Measurements from ENCODE around the gene DYSF. TPM values are rescaled to one million over a fixed set of nuclear protein-coding genes. Genes with fewer than 3 reads are reported as not detected.
"Not testable (repeated sequence)": the region's sequence is repeated elsewhere in the genome, so short reads cannot be mapped to it uniquely, and the experiment has no call there.

The DYSF gene
- total RNA-seq, 1 donor from 2014 or later: 12.8 TPM

- DNase-seq (ENCODE audit: low spot score): no peak
Observed at GRCh38 chr2:71472019-71472418, 18.7 kb downstream of the DYSF start.

- no peak for DNase-seq (ENCODE audit: low spot score)
Observed at GRCh38 chr2:71473346-71474031, 20.1 kb downstream of the DYSF start.

- DNase-seq (ENCODE audit: low spot score): no peak
Observed at GRCh38 chr2:71474116-71474743, 20.9 kb downstream of the DYSF start.

DNA sequence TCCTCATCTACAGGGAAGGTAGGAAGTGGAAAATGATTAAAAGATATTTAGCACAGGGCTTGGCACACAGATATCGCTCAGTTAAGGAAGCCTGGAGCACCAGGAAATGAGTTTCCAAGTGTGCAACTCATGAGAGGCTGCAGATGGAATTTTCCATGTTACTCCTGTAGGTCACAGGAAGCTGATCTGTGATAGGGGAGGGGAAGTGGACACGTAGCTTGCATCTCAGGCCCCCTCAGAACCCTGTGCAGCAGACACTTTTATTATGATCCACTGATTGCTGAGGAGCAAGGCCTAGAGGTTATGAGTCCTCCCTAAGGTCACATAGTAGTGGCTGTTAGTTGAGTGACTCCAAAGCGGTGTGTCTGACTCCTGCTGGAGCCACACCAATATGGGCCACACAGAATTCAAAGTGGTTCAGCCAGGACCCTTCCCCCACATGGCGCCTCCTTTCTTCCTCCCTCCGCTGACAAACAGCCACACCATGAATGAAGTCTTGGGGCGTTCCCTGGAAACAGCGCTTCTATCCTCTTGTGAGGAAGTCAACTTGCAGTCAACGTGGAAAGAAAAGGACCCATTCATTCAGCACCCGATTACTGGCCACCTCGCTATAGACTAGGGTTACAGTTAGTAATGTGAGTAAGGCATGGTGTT lies 21.5 kb downstream of the DYSF start:
- no peak for DNase-seq (ENCODE audit: low spot score)

DNA sequence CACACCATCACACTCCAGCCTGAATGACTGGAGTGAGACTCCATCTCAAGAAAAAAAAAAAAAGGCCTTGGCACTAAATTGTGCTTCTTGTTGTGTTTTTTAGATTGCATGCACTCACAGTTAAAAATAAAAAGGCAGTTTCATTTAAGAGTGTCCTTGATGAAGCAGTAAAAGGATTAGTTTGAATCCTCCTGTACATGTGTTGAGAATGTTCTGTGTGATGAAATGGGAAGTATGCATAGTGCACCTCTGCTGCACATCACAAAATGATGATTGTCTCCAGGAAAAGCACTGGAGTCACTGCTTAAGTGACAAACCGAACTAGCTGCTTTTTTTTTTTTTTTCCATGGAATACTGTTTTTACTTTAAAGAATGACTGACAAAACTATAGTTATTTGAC lies 23.1 kb downstream of the DYSF start:
- no peak for DNase-seq (ENCODE audit: low spot score)

DNA sequence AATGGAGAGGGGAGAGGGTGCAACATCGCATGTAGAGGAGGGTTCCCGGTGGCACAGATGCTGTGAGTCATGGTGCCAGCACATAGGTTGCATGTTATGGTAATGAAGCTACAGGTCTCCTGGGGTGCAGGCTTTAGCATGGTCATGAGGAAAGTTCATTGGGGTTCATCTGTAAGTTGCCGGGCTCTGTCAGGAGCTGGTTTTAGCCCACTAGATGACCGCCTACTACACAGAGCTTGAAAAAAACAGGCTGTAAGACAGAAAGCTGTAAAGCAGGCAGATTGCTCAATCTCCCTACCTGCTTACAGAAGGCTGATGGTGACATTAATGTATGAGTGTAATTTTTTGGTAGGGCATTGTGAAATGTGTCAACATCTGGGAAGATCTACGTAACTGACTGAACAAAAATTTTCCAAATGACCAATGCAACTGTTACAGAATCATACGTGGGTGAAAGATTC lies 23.9 kb downstream of the DYSF start:
- DNase-seq (ENCODE audit: low spot score): no peak

DNA sequence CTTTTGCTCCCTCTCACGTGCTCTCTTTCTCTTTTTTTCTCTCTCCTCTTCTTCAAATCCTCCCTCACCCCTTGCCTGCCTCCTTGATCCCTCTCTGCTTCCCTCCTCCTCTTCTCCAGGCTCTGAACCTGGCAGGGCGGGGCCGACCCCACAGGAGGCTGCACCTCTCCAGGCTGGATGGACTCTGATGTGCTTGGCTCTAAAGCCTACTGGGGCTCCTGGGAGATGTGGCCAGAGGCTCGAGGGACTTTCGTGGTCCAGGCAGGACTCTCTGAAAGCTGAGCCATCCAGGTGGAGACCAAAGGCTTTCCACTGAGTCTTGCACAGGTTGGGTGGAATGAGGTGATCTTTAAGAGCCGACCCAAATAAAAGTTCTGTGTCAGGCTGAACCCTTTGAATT lies 25.4 kb downstream of the DYSF start:
- no peak for DNase-seq (ENCODE audit: low spot score)

- no peak for DNase-seq (ENCODE audit: low spot score)
Observed at GRCh38 chr2:71479261-71479660, 25.9 kb downstream of the DYSF start.

GRCh38 chr2:71481111-71481510 lies 27.8 kb downstream of the DYSF start:
- no peak for DNase-seq (ENCODE audit: low spot score)

- DNase-seq (ENCODE audit: low spot score): no peak
Observed at GRCh38 chr2:71482055-71482454, 28.7 kb downstream of the DYSF start.

DNA sequence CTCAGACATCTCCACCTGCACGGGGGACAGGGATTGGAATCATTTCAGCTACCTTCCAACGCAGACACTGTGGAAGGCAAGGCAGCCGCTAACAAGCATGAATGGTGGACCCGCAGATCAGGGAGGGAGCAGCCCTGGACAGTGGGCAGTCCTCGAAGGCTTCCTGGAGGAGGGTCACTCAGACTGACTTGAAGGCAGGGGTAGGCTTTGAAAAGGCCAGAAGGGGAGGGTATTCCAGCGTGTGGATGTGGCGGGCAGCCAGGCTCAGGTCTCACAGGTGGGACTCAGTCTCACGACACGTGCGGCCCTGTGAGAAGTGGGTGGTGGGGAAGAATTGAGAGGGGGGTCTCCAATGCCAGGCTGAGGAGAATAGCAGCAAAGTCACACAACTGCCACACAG lies 29.9 kb downstream of the DYSF start:
- DNase-seq (ENCODE audit: low spot score): no peak

GRCh38 chr2:71484354-71484753 lies 31.0 kb downstream of the DYSF start:
- no peak for DNase-seq (ENCODE audit: low spot score)

DNA sequence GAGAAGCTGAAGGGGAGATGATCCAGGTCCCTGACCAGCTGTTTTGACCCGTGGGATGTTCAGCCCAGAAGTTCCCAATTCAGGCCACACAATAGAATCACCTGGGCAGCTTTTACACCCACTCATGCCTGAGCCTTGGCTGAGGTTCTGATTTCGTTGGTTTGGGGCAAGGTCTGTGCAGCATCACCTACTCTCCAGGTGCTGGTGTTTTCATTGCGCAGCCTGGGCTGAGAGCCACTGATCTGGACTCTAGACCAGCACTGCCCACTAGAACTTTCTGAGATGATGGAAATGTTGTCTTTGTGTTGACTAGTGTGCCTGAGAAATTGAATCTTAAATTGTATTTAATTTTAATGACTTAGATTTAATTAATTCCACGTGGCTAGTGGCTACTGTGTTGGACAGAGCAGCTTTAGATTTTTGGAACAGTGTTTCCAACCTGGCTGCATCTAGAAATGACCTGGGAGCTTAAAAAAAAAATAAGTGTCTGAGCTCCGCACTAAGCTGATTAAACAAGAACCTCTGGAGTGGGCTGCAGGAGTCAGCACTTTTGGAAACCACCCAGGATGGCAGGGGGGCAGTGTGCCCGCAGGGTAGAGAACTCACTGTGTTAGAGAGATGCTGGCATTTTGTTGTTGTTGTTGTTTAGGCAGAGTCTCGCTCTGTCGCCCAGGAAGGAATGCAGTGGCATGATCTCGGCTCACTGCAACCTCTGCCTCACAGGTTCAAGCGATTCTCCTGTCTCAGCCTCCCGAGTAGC lies 33.7 kb downstream of the DYSF start:
- no peak for DNase-seq (ENCODE audit: low spot score)

GRCh38 chr2:71491551-71491950 lies 38.2 kb downstream of the DYSF start:
- DNase-seq (ENCODE audit: low spot score): not testable (repeated sequence)

DNA sequence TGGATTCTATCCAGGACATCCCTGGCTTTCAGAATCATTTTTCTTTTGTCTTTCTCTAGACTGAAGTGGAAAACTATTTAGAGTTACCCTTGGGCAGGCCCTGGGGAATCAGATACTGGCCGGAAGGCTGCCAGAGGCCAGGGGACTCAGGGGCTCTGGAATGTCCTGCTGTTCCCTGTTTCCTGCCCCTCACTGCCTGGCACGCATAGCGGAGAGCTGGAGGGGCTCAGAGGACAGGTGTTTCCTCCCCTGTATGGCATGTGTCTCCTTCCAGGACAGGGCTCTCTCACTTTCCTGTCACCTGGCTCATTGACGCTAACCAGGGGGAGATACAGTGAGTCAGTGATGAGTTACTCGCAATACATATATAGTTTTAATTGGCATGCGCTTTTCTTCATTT lies 38.8 kb downstream of the DYSF start:
- no peak for DNase-seq (ENCODE audit: low spot score)

DNA sequence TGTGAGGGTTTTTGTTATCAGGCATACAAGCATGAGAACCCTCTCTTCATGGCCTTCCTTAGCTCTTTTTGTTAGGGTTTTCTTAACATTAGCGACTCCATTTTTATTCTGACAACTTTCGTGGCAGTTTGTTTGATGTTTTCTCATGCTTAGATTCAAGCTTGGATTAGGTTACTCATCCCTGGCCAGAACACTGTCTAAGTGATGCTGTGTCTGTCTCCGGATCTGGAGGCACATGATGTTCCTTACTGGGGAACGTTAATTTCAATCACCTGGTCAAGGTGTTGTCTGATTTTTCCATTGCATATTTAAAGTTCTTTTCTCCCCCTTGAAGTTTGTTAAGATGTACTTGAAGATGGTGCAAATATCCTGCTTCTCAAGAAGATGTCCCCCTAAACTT lies 40.7 kb downstream of the DYSF start:
- no peak for DNase-seq (ENCODE audit: low spot score)

- no peak for DNase-seq (ENCODE audit: low spot score)
Observed at GRCh38 chr2:71494523-71495155, 41.3 kb downstream of the DYSF start.

GRCh38 chr2:71496156-71496770 lies 42.9 kb downstream of the DYSF start:
- no peak for DNase-seq (ENCODE audit: low spot score)

- DNase-seq (ENCODE audit: low spot score): no peak
Observed at GRCh38 chr2:71498261-71498701, 44.9 kb downstream of the DYSF start.

- no peak for DNase-seq (ENCODE audit: low spot score)
Observed at GRCh38 chr2:71499691-71500090, 46.3 kb downstream of the DYSF start.

DNA sequence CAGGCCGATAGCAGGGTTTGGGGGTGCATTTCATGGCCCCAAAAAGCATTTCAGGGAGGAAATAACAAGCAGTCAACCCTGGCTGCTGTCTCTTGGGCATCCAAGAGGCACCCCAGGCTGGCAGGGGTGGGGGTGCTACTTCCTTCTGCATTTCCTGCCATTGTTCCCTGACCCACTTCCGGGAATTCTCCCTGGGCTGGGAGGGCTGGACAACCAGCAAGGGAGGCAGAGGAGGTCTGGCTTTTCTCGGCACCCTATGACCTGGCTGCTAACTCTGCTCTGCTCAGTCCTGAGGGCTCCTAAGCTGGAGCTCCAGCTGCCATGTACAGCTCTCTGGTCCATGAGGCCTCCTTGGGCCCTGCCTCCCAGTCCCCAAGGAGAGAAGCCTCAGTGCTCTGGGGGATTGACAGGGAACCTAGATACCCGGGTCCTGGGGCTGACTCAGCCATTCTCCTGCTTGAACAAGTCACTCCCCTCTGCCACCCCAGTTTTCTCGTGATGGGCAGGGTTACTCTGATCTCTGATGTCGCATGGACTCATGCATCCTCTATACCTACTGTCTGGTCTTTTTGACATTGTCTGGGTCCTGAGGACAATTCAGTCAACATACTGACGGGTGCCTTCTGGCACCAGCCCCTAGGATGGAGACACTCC lies 47.2 kb downstream of the DYSF start:
- DNase-seq (ENCODE audit: low spot score): no peak
